Caco-2 (cell line): ENCODE results near the gene VWA3A. TPM values are rescaled to one million over a fixed set of nuclear protein-coding genes. Genes with fewer than 3 reads are reported as not detected.
"Not testable (repeated sequence)": the region's sequence is repeated elsewhere in the genome, so short reads cannot be mapped to it uniquely, and the experiment has no call there.

Experiments used
- BruUV-seq: library from RNA; stranded (reverse); fragments of 400-500 nt; replicated peaks from 2 replicates; lab custom pipeline; 2021; lab: Mats Ljungman, UMichigan
- CTCF ChIA-PET: fragments of 300-600 bp; sonication (Branson Sonifier 250); formaldehyde crosslinking; loops from one replicate; lab custom pipeline; 2022; ENCODE audit warnings: antibody characterized with exemption; lab: Charles Lee
- POLR2A ChIA-PET: fragments of 300-600 bp; sonication (Branson Sonifier 250); formaldehyde crosslinking; loops from one replicate; lab custom pipeline; 2022; ENCODE audit warnings: antibody characterized with exemption; lab: Charles Lee
- DNase-seq, 2 experiments: peaks; one replicate each; pipeline versions ENCODE4 v3.0.0 to v3.0.0-alpha.2; 2020 to 2022
- H3K27me3 ChIP-seq: replicated peaks from 2 replicates; pipeline ENCODE4 v1.6.0; 2011; ENCODE audit warnings: low read length; ENCODE audit not compliant: control insufficient read depth, insufficient read depth
- H3K36me3 ChIP-seq: 2 replicates; pipeline ENCODE4 v1.5.1; 2011; ENCODE audit warnings: low read length; ENCODE audit not compliant: control insufficient read depth, insufficient read depth
- H3K4me1 ChIP-seq: fragments of 250-450 bp; sonication (Bioruptor Pico); 2 replicates; pipeline ENCODE4 v1.5.1; 2020; ENCODE audit warnings: mild to moderate bottlenecking
- H3K4me3 ChIP-seq: 2 replicates; pipeline ENCODE4 v1.5.1; 2011; ENCODE audit warnings: low read depth, mild to moderate bottlenecking, control low read depth, low read length
- H3K9me3 ChIP-seq: fragments of 250-450 bp; sonication (Bioruptor Pico); 2 replicates; pipeline ENCODE4 v1.5.1; 2020; ENCODE audit warnings: mild to moderate bottlenecking, moderate library complexity
- H3K27ac Mint-ChIP-seq: one replicate; pipeline ENCODE4 v1.8.0; 2022; ENCODE audit warnings: mixed read lengths; ENCODE audit not compliant: unreplicated experiment
- H3K27me3 Mint-ChIP-seq: one replicate; pipeline ENCODE4 v1.8.0; 2022; ENCODE audit warnings: mixed read lengths; ENCODE audit not compliant: insufficient read depth, unreplicated experiment
- H3K36me3 Mint-ChIP-seq: one replicate; pipeline ENCODE4 v1.8.0; 2022; ENCODE audit warnings: mild to moderate bottlenecking, mixed read lengths; ENCODE audit not compliant: insufficient read depth, unreplicated experiment
- H3K4me1 Mint-ChIP-seq: one replicate; pipeline ENCODE4 v1.8.0; 2022; ENCODE audit warnings: low read depth, mixed read lengths; ENCODE audit not compliant: unreplicated experiment
- H3K4me3 Mint-ChIP-seq: one replicate; pipeline ENCODE4 v1.8.0; 2022; ENCODE audit warnings: mild to moderate bottlenecking, moderate library complexity, mixed read lengths; ENCODE audit not compliant: unreplicated experiment
- H3K9me3 Mint-ChIP-seq: one replicate; pipeline ENCODE4 v1.8.0; 2022; ENCODE audit warnings: mixed read lengths; ENCODE audit not compliant: unreplicated experiment
- intact Hi-C: fragments of 100-400 bp; cut with micrococcal nuclease; formaldehyde crosslinking; loops from one replicate; pipeline ENCODE4 v1.10.0; 2022; ENCODE audit not compliant: unreplicated experiment
- total RNA-seq: library from RNA; stranded (reverse); gene quantifications from 2 replicates; pipeline ENCODE4 v1.2.3, GENCODE V29; 2022
- TF ChIP-seq, protein P1 (sequence below), 2 experiments: fragments of 200-600 bp in 1 of 2; IDR thresholded peaks; 1 replicate in 1 of 2; 2 replicates in 1 of 2; pipeline versions ENCODE4 v1.5.1 to v1.8.0; 2011 to 2022; ENCODE audit warnings: antibody characterized with exemption in 1 of 2, control low read depth in 1 of 2, inconsistent platforms in 1 of 2, low read depth in 1 of 2, low read length in 1 of 2, mild to moderate bottlenecking in 1 of 2, moderate library complexity in 1 of 2; ENCODE audit not compliant: insufficient read depth in 1 of 2, severe bottlenecking in 1 of 2, unreplicated experiment in 1 of 2

Gene VWA3A
- total RNA-seq, 1 experiment from 2014 or later = not detected

DNA sequence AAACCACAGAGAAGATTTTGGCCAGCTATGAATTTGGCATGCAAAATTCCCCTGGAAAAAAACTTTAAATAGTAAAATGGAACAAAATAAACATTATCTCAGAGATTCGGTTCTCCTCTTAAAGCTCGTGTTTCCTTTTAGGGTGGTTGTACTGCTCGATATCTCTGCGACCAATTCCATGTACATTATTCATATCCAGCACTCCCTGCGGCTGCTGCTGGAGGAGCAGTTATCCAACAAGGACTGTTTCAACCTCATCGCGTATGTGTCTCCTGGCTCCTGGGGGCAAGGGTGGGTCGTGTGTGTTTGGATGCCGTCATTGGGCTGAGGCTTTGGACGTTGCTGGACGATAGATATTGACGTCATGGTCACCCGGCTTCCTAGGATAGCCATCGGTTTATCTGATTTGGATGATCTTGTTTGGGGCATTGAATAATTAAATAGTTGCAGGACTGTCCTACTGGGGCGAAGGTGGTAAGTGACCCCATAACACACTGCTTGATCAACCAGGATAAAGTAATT, 33.8 kb downstream of the VWA3A start:
- Mint-ChIP-seq H3K4me3 (no peak overlapping the region), H3K27me3 (peaks cover 12% of the 10 kb centered on the region), H3K36me3 (no peaks in the 10 kb centered on the region), H3K9me3 (peaks cover 6% of the 10 kb centered on the region), H3K4me1 (no peaks in the 10 kb centered on the region), H3K27ac (no peak overlapping the region)
- BruUV-seq = no TSS peak
- no peaks in the 10 kb centered on the region for H3K27me3 ChIP-seq
- no peak for DNase-seq
- H3K4me1 ChIP-seq = no peaks in the 10 kb centered on the region
- intact Hi-C loops = no loop called here
- H3K4me3 ChIP-seq = no peak overlapping the region
- H3K36me3 ChIP-seq = no peaks in the 10 kb centered on the region
- POLR2A ChIA-PET = no interaction called here
- CTCF ChIA-PET = interaction anchor here (0.6 kb wide), 1 partner anchor 306 kb away, joined by 5 read pairs; no protein-coding TSS in a partner anchor
- TF ChIP-seq, protein P1, sequence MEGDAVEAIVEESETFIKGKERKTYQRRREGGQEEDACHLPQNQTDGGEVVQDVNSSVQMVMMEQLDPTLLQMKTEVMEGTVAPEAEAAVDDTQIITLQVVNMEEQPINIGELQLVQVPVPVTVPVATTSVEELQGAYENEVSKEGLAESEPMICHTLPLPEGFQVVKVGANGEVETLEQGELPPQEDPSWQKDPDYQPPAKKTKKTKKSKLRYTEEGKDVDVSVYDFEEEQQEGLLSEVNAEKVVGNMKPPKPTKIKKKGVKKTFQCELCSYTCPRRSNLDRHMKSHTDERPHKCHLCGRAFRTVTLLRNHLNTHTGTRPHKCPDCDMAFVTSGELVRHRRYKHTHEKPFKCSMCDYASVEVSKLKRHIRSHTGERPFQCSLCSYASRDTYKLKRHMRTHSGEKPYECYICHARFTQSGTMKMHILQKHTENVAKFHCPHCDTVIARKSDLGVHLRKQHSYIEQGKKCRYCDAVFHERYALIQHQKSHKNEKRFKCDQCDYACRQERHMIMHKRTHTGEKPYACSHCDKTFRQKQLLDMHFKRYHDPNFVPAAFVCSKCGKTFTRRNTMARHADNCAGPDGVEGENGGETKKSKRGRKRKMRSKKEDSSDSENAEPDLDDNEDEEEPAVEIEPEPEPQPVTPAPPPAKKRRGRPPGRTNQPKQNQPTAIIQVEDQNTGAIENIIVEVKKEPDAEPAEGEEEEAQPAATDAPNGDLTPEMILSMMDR (IDR thresholded peaks at IDR 0.05; ENCODE audit: insufficient read depth in 1 of 2, low read depth in 1 of 2, low read length in 1 of 2, severe bottlenecking in 1 of 2, unreplicated experiment in 1 of 2) = no peak
- H3K9me3 ChIP-seq = no peaks in the 10 kb centered on the region

DNA sequence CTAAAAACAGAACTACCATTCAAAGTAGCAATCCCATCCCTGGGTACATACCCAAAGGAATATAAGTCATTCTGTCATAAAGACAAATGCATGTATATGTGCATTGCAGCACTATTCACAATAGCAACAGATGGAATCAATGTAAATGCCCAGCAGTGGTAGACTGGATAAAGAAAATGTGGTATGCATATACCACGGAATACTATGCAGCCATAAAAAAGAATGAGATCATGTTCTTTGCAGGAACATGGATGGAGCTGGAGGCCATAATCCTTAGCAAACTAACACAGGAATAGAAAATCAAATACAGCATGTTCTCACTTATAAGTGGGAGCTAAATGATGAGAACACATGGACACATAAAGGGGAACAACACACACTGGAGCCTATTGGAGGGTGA, 36.2 kb downstream of the VWA3A start:
- DNase-seq, H3K36me3 ChIP-seq, H3K4me1 ChIP-seq, H3K4me1 Mint-ChIP-seq, H3K4me3 ChIP-seq, CTCF ChIA-PET, H3K27me3 ChIP-seq, H3K4me3 Mint-ChIP-seq, H3K36me3 Mint-ChIP-seq, intact Hi-C loops, H3K27ac Mint-ChIP-seq, POLR2A ChIA-PET, BruUV-seq, H3K9me3 ChIP-seq, H3K9me3 Mint-ChIP-seq, H3K27me3 Mint-ChIP-seq: not testable (repeated sequence)

DNA sequence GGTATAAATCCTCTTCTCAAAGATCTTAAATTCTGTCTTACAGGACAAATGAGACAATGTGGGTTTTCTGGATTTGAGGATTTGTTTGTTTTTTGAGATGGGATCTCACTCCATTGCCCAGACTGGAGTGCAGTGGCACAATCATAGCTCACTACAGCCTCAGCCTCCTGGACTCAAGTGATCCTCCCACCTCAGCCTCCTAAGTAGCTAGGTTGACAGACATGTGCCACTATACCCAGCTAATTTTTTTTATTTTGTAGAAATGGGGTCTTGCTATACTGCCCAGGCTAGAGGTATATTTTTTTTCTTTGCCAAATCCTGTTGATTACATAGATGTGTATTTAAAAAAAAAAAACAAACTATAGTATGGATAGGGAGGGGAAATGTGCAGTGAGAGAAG, 38.2 kb downstream of the VWA3A start:
- TF ChIP-seq, protein P1 (IDR thresholded peaks at IDR 0.05; ENCODE audit: insufficient read depth in 1 of 2, low read depth in 1 of 2, low read length in 1 of 2, severe bottlenecking in 1 of 2, unreplicated experiment in 1 of 2) = no peak
- ChIA-PET CTCF (no interaction called here), POLR2A (no interaction called here)
- Histone ChIP-seq H3K4me1 (no peaks in the 10 kb centered on the region), H3K36me3 (no peaks in the 10 kb centered on the region), H3K9me3 (no peaks in the 10 kb centered on the region), H3K4me3 (no peak overlapping the region), H3K27me3 (no peaks in the 10 kb centered on the region)
- Mint-ChIP-seq H3K27me3 (peaks cover 4% of the 10 kb centered on the region), H3K36me3 (no peaks in the 10 kb centered on the region), H3K27ac (no peak overlapping the region), H3K4me1 (no peaks in the 10 kb centered on the region), H3K4me3 (no peak overlapping the region), H3K9me3 (no peaks in the 10 kb centered on the region)
- BruUV-seq = no TSS peak
- intact Hi-C loops = no loop called here
- no peak for DNase-seq
